Measurements from ENCODE around the gene CDK5RAP2.

DNA sequence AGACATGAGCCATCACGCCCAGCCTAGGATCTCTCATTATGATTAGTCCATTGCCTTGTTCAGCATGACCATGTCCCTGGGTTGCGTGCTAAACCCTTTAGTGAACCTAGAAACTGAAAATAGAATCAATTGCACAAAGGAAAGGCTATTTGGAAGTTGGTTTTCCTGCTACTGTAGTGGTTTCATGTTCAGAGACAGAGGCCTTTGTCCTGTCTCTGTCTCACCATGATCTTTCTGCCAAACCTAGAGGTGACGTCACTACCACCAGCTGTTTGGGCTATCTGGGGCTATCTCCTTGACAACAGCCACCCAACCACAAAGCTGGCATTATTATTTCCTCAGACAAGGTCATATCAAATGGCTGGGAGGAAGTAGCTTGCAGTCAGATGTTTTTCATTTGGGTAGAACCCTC lies 4.0 kb upstream of the CDK5RAP2 start:
- no peak for TF ChIP-seq POLR2A (IDR thresholded peaks at IDR 0.05)
- TF ChIP-seq, protein P1, sequence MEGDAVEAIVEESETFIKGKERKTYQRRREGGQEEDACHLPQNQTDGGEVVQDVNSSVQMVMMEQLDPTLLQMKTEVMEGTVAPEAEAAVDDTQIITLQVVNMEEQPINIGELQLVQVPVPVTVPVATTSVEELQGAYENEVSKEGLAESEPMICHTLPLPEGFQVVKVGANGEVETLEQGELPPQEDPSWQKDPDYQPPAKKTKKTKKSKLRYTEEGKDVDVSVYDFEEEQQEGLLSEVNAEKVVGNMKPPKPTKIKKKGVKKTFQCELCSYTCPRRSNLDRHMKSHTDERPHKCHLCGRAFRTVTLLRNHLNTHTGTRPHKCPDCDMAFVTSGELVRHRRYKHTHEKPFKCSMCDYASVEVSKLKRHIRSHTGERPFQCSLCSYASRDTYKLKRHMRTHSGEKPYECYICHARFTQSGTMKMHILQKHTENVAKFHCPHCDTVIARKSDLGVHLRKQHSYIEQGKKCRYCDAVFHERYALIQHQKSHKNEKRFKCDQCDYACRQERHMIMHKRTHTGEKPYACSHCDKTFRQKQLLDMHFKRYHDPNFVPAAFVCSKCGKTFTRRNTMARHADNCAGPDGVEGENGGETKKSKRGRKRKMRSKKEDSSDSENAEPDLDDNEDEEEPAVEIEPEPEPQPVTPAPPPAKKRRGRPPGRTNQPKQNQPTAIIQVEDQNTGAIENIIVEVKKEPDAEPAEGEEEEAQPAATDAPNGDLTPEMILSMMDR (IDR thresholded peaks at IDR 0.05 in 8 of 11, conservative IDR thresholded peaks at IDR 0.05 in 3 of 11), result no peak

Data from spleen (tissue), 7 donors.